ENCODE data around the gene E2F7. TPM values are rescaled to one million over a fixed set of nuclear protein-coding genes. Genes with fewer than 3 reads are reported as not detected.

The E2F7 gene
- total RNA-seq, 2 donors from 2014 or later = 13.6 to 14.7 TPM

DNA sequence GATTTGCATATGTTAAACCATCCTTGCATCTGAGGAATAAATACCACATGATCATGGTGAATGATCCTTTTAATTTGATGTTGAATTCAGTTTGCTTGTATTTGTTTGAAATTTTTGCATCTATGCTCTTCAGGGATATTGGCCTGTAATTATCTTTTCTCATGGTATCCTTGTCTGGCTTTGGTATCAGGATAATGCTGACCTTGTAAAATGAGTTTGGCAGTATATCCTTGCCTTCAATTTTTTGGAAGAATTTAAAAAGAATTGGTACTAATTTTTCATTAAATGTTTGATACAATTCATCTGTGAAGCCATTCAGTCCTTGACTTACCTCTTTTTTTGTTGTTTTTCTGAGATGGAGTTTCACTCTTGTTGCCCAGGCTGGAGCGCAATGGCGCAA, 85.2 kb downstream of the E2F7 start:
- Mint-ChIP-seq H3K4me3 (no peak overlapping the region), H3K27ac (no peak overlapping the region), H3K27me3 (peaks cover 17% of the 10 kb centered on the region), H3K4me1 (no peaks in the 10 kb centered on the region), H3K36me3 (ENCODE audit: low read depth) (no peaks in the 10 kb centered on the region), H3K9me3 (peaks cover 14% of the 10 kb centered on the region)
- ATAC-seq (replicated peaks) = no peak

DNA sequence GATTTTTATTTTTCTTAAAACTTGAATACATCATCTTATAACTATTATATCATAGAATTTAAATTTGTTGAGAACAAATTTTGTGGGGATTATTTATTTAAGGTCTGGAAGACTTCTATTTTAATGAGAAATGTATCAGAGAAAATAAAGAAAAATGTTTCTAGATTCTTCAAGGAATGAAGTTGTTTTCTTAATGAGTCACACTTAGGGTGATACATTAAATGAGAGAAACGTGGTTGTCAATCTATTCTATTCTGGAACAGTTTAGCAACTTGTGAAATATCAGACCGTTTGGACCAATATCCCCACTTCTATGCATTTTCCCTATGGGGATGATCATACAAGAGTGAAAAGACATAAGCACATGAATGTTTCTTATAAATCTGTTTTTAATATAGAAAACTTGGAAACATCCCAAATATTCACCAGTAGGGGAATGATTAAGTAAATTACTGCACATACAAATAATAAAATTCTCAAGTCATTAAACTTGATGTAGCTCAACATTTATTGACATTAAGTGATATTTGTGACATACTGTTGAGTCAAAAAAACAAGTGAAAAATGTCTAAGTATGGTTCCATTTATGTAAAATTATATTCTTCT, 88.5 kb downstream of the E2F7 start:
- Mint-ChIP-seq H3K4me3 (no peak overlapping the region), H3K27me3 (peaks cover 20% of the 10 kb centered on the region), H3K36me3 (ENCODE audit: low read depth) (no peaks in the 10 kb centered on the region), H3K9me3 (no peaks in the 10 kb centered on the region), H3K4me1 (no peaks in the 10 kb centered on the region), H3K27ac (no peak overlapping the region)
- no peak for ATAC-seq (replicated peaks)

Other genes starting within 250 kb of the E2F7 start
- gene CSRP2, start 186.6 kb downstream of the E2F7 start, total RNA-seq = 1 to 10 TPM; 1.2 to 3.1 TPM

All from activated T-helper 17 cell treated with anti-CD3 and anti-CD28 coated beads, Interleukin-2, amount 50 U/mL, for 72 hours (primary cell).